Neuronal stem cell (in vitro differentiated cells): Measurements from ENCODE around the gene CARD6.
"Not testable (repeated sequence)": the region's sequence is repeated elsewhere in the genome, so short reads cannot be mapped to it uniquely, and the experiment has no call there.

ENCODE experiments used
- DNase-seq: peaks from one replicate; pipeline ENCODE4 v3.0.0-alpha.2; 2013; ENCODE audit warnings: low spot score
- H2AFZ ChIP-seq: one replicate; pipeline ENCODE4 v1.6.1; 2013; ENCODE audit warnings: mild to moderate bottlenecking, low read length, inconsistent platforms
- H2AK5ac ChIP-seq: 2 replicates; pipeline ENCODE4 v1.6.1; 2013; ENCODE audit warnings: low read depth, mild to moderate bottlenecking, inconsistent platforms, low read length, moderate library complexity, mixed read lengths
- H2BK120ac ChIP-seq: 2 replicates; pipeline ENCODE4 v1.6.1; 2013; ENCODE audit warnings: low read depth, mild to moderate bottlenecking, inconsistent platforms, low read length, moderate library complexity, mixed read lengths
- H2BK12ac ChIP-seq: one replicate; pipeline ENCODE4 v1.6.1; 2013; ENCODE audit warnings: low read length, inconsistent platforms
- H2BK15ac ChIP-seq: 2 replicates; pipeline ENCODE4 v1.6.1; 2013; ENCODE audit warnings: mild to moderate bottlenecking, low read length, inconsistent platforms, mixed read lengths
- H2BK5ac ChIP-seq: one replicate; pipeline ENCODE4 v1.6.1; 2013; ENCODE audit warnings: inconsistent platforms, mild to moderate bottlenecking, low read length, moderate library complexity
- H3K14ac ChIP-seq: one replicate; pipeline ENCODE4 v1.6.1; 2013; ENCODE audit warnings: low read length, inconsistent platforms
- H3K18ac ChIP-seq: 2 replicates; pipeline ENCODE4 v1.6.1; 2013; ENCODE audit warnings: low read length, inconsistent platforms
- H3K23ac ChIP-seq: 2 replicates; pipeline ENCODE4 v1.6.1; 2013; ENCODE audit warnings: low read depth, mild to moderate bottlenecking, mixed read lengths, low read length, inconsistent platforms; ENCODE audit not compliant: poor library complexity
- H3K27ac ChIP-seq: replicated peaks from 3 replicates; pipeline ENCODE4 v1.5.1; 2013; ENCODE audit warnings: low read length, inconsistent platforms
- H3K27me3 ChIP-seq, 3 experiments: 2 replicates each; pipeline ENCODE4 v1.6.1; 2013; ENCODE audit warnings: low read length in 3 of 3, mild to moderate bottlenecking in 2 of 3, inconsistent platforms in 1 of 3, low read depth in 1 of 3, mixed read lengths in 1 of 3, moderate library complexity in 1 of 3; ENCODE audit not compliant: control insufficient read depth in 3 of 3, insufficient read depth in 3 of 3
- H3K36me3 ChIP-seq, 2 donors: replicated peaks in 1 of 2; 2 replicates each; pipeline ENCODE4 v1.6.1; 2013; ENCODE audit warnings: low read length in 2 of 2; ENCODE audit not compliant: control insufficient read depth in 2 of 2, insufficient read depth in 2 of 2
- H3K4ac ChIP-seq: 2 replicates; pipeline ENCODE4 v1.6.1; 2013; ENCODE audit warnings: inconsistent platforms, mild to moderate bottlenecking, low read length, moderate library complexity
- H3K4me1 ChIP-seq, 2 donors: 1 replicate in 1 of 2; 2 replicates in 1 of 2; pipeline ENCODE4 v1.6.1; 2013; ENCODE audit warnings: low read length in 2 of 2, low read depth in 1 of 2; ENCODE audit not compliant: control insufficient read depth in 2 of 2, insufficient read depth in 1 of 2
- H3K4me2 ChIP-seq: one replicate; pipeline ENCODE4 v1.6.1; 2013; ENCODE audit warnings: mild to moderate bottlenecking, low read length, inconsistent platforms; ENCODE audit not compliant: insufficient read depth, poor library complexity, severe bottlenecking
- H3K4me3 ChIP-seq, 2 donors: 2 replicates each; pipeline ENCODE4 v1.5.1; 2013; ENCODE audit warnings: low read length in 2 of 2, mild to moderate bottlenecking in 2 of 2, inconsistent platforms in 1 of 2, moderate library complexity in 1 of 2
- H3K79me1 ChIP-seq: one replicate; pipeline ENCODE4 v1.6.1; 2013; ENCODE audit warnings: low read depth, mild to moderate bottlenecking, inconsistent platforms, low read length, moderate library complexity
- H3K9ac ChIP-seq: one replicate; pipeline ENCODE4 v1.6.1; 2013; ENCODE audit warnings: mild to moderate bottlenecking, low read depth, low read length, inconsistent platforms; ENCODE audit not compliant: poor library complexity
- H3K9me3 ChIP-seq, 2 donors: replicated peaks in 1 of 2; 2 replicates each; pipeline versions ENCODE3 to v1.6.1; 2013; ENCODE audit warnings: low read length in 2 of 2, mild to moderate bottlenecking in 2 of 2, inconsistent platforms in 1 of 2, low read depth in 1 of 2, mixed read lengths in 1 of 2, moderate library complexity in 1 of 2; ENCODE audit not compliant: control insufficient read depth in 2 of 2, insufficient read depth in 1 of 2
- H4K8ac ChIP-seq: one replicate; pipeline ENCODE4 v1.6.1; 2013; ENCODE audit warnings: low read depth, mild to moderate bottlenecking, inconsistent platforms, low read length, moderate library complexity
- H4K91ac ChIP-seq: one replicate; pipeline ENCODE4 v1.6.1; 2013; ENCODE audit warnings: low read length, low read depth, mild to moderate bottlenecking, inconsistent platforms; ENCODE audit not compliant: poor library complexity
- WGBS, 2 donors: extraction: QIAGEN DNeasy Blood & Tissue Kit; methylation state at CpG; one replicate each; pipeline ENCODE4 v1.1.7; 2013; ENCODE audit warnings: missing lambda C conversion rate in 2 of 2, mixed read lengths in 1 of 2; ENCODE audit not compliant: insufficient read length in 2 of 2, insufficient replicate concordance in 1 of 2; ENCODE audit errors: extremely low coverage in 2 of 2; 5-methylcytosine and 5-hydroxymethylcytosine counted together

Gene CARD6

GRCh38 chr5:40794877-40795276 lies 46.3 kb upstream of the CARD6 start:
- not testable (repeated sequence) for H4K91ac ChIP-seq

GRCh38 chr5:40796487-40796889 lies 44.7 kb upstream of the CARD6 start:
- Histone ChIP-seq H3K36me3 (peaks cover 0 to 14% of the 10 kb centered on the region in 2 donors), H3K27me3 (no peaks in the 10 kb centered on the region), H3K9ac (no peak overlapping the region), H3K9me3 (no peaks in the 10 kb centered on the region), H3K23ac (no peak overlapping the region), H3K18ac (no peak overlapping the region), H3K4me1 (peaks cover 2 to 5% of the 10 kb centered on the region in 2 donors), H2BK12ac (no peak overlapping the region), H3K4me2 (no peak overlapping the region), H2BK15ac (no peak overlapping the region), H3K4me3 (peak overlapping the region in 1 of 2 donors; percentile 99), H3K14ac (no peak overlapping the region), H3K4ac (no peak overlapping the region), H3K27ac (no peak overlapping the region), H4K8ac (no peak overlapping the region), H2AFZ (no peak overlapping the region), H2AK5ac (no peak overlapping the region), H4K91ac (no peak overlapping the region), H3K79me1 (peaks cover 7% of the 10 kb centered on the region), H2BK120ac (no peak overlapping the region), H2BK5ac (no peak overlapping the region)
- no CpG with 5 or more reads among the region's 3 CpGs for WGBS, 2 donors
- no peak for DNase-seq

More at GRCh38 chr5:40794877-40795276, 46.3 kb upstream of the CARD6 start:
- H3K4me2 ChIP-seq, H3K4ac ChIP-seq, H3K79me1 ChIP-seq, H3K14ac ChIP-seq, H2BK120ac ChIP-seq, H3K9ac ChIP-seq, H2AK5ac ChIP-seq, H3K27ac ChIP-seq, DNase-seq, H3K4me3 ChIP-seq, H3K23ac ChIP-seq, H3K18ac ChIP-seq, H3K27me3 ChIP-seq, H2BK12ac ChIP-seq, H3K4me1 ChIP-seq, H3K9me3 ChIP-seq, H2BK15ac ChIP-seq, H4K8ac ChIP-seq, H2BK5ac ChIP-seq, H2AFZ ChIP-seq: not testable (repeated sequence)
- WGBS, 2 donors = no CpG with 5 or more reads among the region's 3 CpGs
- H3K36me3 ChIP-seq = peaks cover 0 to 14% of the 10 kb centered on the region in 2 donors

GRCh38 chr5:40797273-40798011 lies 43.7 kb upstream of the CARD6 start:
- Histone ChIP-seq H2BK120ac (peak overlapping the region; percentile 87), H3K4ac (no peak overlapping the region), H3K36me3 (peaks cover 0 to 14% of the 10 kb centered on the region in 2 donors), H3K18ac (peak overlapping the region; percentile 99), H2AFZ (peak overlapping the region; percentile 99), H2BK12ac (no peak overlapping the region), H3K9ac (peak overlapping the region; percentile 96), H3K4me3 (peak overlapping the region; percentile 97 to 99), H2BK15ac (peak overlapping the region; percentile 96), H3K79me1 (peaks cover 7% of the 10 kb centered on the region), H2BK5ac (peak overlapping the region; percentile 82), H3K23ac (peak overlapping the region; percentile 98), H3K27me3 (no peaks in the 10 kb centered on the region), H3K14ac (peak overlapping the region; percentile 47), H3K9me3 (no peaks in the 10 kb centered on the region), H3K27ac (peak overlapping the region; percentile 97), H4K8ac (peak overlapping the region; percentile 43), H3K4me2 (peak overlapping the region; percentile 56), H3K4me1 (peaks cover 5% of the 10 kb centered on the region in 2 donors), H2AK5ac (no peak overlapping the region), H4K91ac (no peak overlapping the region)
- no CpG with 5 or more reads among the region's 56 CpGs for WGBS, 2 donors
- peak; percentile 46 for DNase-seq

- peak within 1 kb of the TSS; percentile 87 for H2BK120ac ChIP-seq
- peak within 1 kb of the TSS; percentile 81 for H3K4me2 ChIP-seq
- peaks cover 0 to 14% of the 10 kb centered on the region in 2 donors for H3K36me3 ChIP-seq
- peak within 1 kb of the TSS; percentile 43 for H4K8ac ChIP-seq
- peak within 1 kb of the TSS; percentile 82 for H2BK5ac ChIP-seq
- WGBS, 2 donors = no CpG with 5 or more reads among the region's 70 CpGs
- peak within 1 kb of the TSS; percentile 97 to 99 for H3K4me3 ChIP-seq
- H2AFZ ChIP-seq = peak within 1 kb of the TSS; percentile 99
- H4K91ac ChIP-seq = no peak within 1 kb of the TSS
- no peak within 1 kb of the TSS for H2BK12ac ChIP-seq
- H3K27ac ChIP-seq = peak within 1 kb of the TSS; percentile 97
- peak within 1 kb of the TSS; percentile 96 for H2BK15ac ChIP-seq
- H3K4ac ChIP-seq = no peak within 1 kb of the TSS
- H3K4me1 ChIP-seq = peaks cover 5% of the 10 kb centered on the region in 2 donors
- peak within 1 kb of the TSS; percentile 99 for H3K18ac ChIP-seq
- H3K23ac ChIP-seq = peak within 1 kb of the TSS; percentile 98
- H3K27me3 ChIP-seq = no peaks in the 10 kb centered on the region
- H3K14ac ChIP-seq = peak within 1 kb of the TSS; percentile 47
- H3K79me1 ChIP-seq = peaks cover 4% of the 10 kb centered on the region
- DNase-seq = peak; percentile 86
- no peaks in the 10 kb centered on the region for H3K9me3 ChIP-seq
- no peak within 1 kb of the TSS for H2AK5ac ChIP-seq
- H3K9ac ChIP-seq = peak within 1 kb of the TSS; percentile 96
Observed at GRCh38 chr5:40798012-40798800, 43.0 kb upstream of the CARD6 start, which contains the start of gene PRKAA1. PRKAA1 (minus strand) TSS chr5:40798374; CDS start chr5:40798189, 185 bp downstream.
